HuH-7.5 (cell line): ENCODE measurements around the gene CD300E.

Experiments used
- DNase-seq: peaks from one replicate; pipeline ENCODE4 v3.0.0; 2011; ENCODE audit warnings: low spot score

The CD300E gene

DNA sequence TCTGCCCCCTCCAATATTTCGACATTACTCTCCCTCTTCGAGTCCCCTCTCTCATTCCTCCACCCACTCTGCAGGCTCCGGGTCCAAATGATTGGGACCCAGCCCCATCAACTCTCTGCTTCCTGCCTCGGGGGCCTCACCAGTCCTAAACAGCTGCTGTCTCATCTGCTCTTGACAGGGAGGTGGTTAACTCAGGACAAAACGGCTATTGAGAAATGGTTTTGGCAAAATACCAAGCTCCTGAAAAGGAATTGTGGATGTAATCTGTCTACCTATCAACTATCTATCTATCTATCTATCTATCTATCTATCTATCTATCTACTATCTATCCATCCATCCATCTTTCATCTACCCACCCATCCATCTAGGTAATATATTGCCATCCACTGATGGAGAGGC is 58.4 kb downstream of the CD300E start:
- no peak for DNase-seq

- DNase-seq: no peak
Observed at GRCh38 chr17:74563358-74563757, 60.2 kb downstream of the CD300E start.

GRCh38 chr17:74561586-74561985 is 62.0 kb downstream of the CD300E start:
- DNase-seq: no peak
